Keratinocyte (primary cell): ENCODE data around the gene CLDN18. TPM values are rescaled to one million over a fixed set of nuclear protein-coding genes. Genes with fewer than 3 reads are reported as not detected.

Experiments
- DNase-seq: peaks from one replicate; pipeline ENCODE4 v3.0.0-alpha.2; 2011; ENCODE audit warnings: low read depth, missing footprints, low spot score
- FAIRE-seq: peaks from 2 replicates; lab custom pipeline; 2011; peaks lifted over from hg19 to GRCh38; lab: Jason Lieb, UNC
- H2AFZ ChIP-seq: 2 replicates; pipeline ENCODE4 v1.6.0; 2012; ENCODE audit warnings: low read length, control low read depth, inconsistent platforms; ENCODE audit not compliant: control insufficient read depth
- H3K27ac ChIP-seq: 2 replicates; pipeline ENCODE4 v1.5.1; 2011; ENCODE audit warnings: low read length; ENCODE audit not compliant: control insufficient read depth, insufficient read depth
- H3K27me3 ChIP-seq: 3 replicates; pipeline ENCODE4 v1.6.0; 2011; ENCODE audit warnings: low read length; ENCODE audit not compliant: control insufficient read depth, insufficient read depth; ENCODE audit errors: extremely low read depth
- H3K36me3 ChIP-seq, 2 experiments: 2 replicates in 1 of 2; 3 replicates in 1 of 2; pipeline ENCODE4 v1.5.1; 2011; ENCODE audit warnings: low read length in 2 of 2, mild to moderate bottlenecking in 1 of 2; ENCODE audit not compliant: control insufficient read depth in 2 of 2, insufficient read depth in 2 of 2; ENCODE audit errors: extremely low read depth in 1 of 2
- H3K4me1 ChIP-seq: 3 replicates; pipeline ENCODE4 v1.5.1; 2011; ENCODE audit warnings: low read length; ENCODE audit not compliant: control insufficient read depth, insufficient read depth; ENCODE audit errors: extremely low read depth
- H3K4me2 ChIP-seq: 3 replicates; pipeline ENCODE4 v1.6.0; 2011; ENCODE audit warnings: low read depth, low read length; ENCODE audit not compliant: control insufficient read depth, insufficient read depth; ENCODE audit errors: extremely low read depth
- H3K4me3 ChIP-seq, 3 experiments: fragments of 200-600 bp in 1 of 3; sonication (generic) in 1 of 3; 2 replicates in 2 of 3; 3 replicates in 1 of 3; pipeline ENCODE4 v1.5.1; 2011 to 2016; ENCODE audit warnings: low read length in 3 of 3, mild to moderate bottlenecking in 3 of 3, control low read depth in 2 of 3, inconsistent platforms in 1 of 3, low read depth in 1 of 3, mixed read lengths in 1 of 3, mixed run types in 1 of 3, moderate library complexity in 1 of 3; ENCODE audit not compliant: control insufficient read depth in 2 of 3, insufficient read depth in 2 of 3; ENCODE audit errors: extremely low read depth in 1 of 3
- H3K79me2 ChIP-seq: 2 replicates; pipeline ENCODE4 v1.6.0; 2012; ENCODE audit warnings: low read length; ENCODE audit not compliant: control insufficient read depth, insufficient read depth
- H3K9ac ChIP-seq: 3 replicates; pipeline ENCODE4 v1.6.0; 2011; ENCODE audit warnings: low read length; ENCODE audit not compliant: control insufficient read depth, insufficient read depth; ENCODE audit errors: extremely low read depth
- H3K9me1 ChIP-seq: 3 replicates; pipeline ENCODE4 v1.6.0; 2011; ENCODE audit warnings: low read length; ENCODE audit not compliant: control insufficient read depth, insufficient read depth; ENCODE audit errors: extremely low read depth
- H3K9me3 ChIP-seq: 2 replicates; pipeline ENCODE4 v1.5.1; 2012; ENCODE audit warnings: low read depth, low read length; ENCODE audit not compliant: control insufficient read depth
- H4K20me1 ChIP-seq: 3 replicates; pipeline ENCODE4 v1.6.0; 2011; ENCODE audit warnings: low read length; ENCODE audit not compliant: control insufficient read depth, insufficient read depth; ENCODE audit errors: extremely low read depth
- EZH2 ChIP-seq: IDR thresholded peaks from one replicate; pipeline ENCODE4 v1.6.1; 2012; ENCODE audit warnings: inconsistent platforms, mild to moderate bottlenecking, low read length, moderate library complexity
- dilution Hi-C: fragments of 300-500 bp; cut with MboI; formaldehyde crosslinking; loops from one replicate; pipeline ENCODE4 v1.7.0; 2020; ENCODE audit warnings: low sequenced_read_pairs; ENCODE audit not compliant: extremely low pct_ligation_motif_present
- polyA plus RNA-seq, 5 experiments: library from polyadenylated mRNA; depleted of rRNA in 3 of 5; stranded (reverse) in 3 of 5; stranded (forward) in 1 of 5; unstranded in 1 of 5; fragments of >200 nt; gene quantifications; 1 replicate in 1 of 5; 2 replicates in 3 of 5; 3 replicates in 1 of 5; pipeline versions ENCODE4 v1.2.1 to v1.2.3, GENCODE V29; 2011 to 2012; ENCODE audit warnings: missing spikeins in 2 of 5, low read depth in 1 of 5, low replicate concordance in 1 of 5
- TF ChIP-seq, protein P1 (sequence below), 3 experiments: IDR thresholded peaks in 1 of 3; conservative IDR thresholded peaks in 1 of 3; optimal IDR thresholded peaks in 1 of 3; 2 replicates in 2 of 3; 3 replicates in 1 of 3; pipeline versions ENCODE3 to v1.5.1; 2011; ENCODE audit warnings: low read length in 3 of 3, mild to moderate bottlenecking in 3 of 3, moderate library complexity in 2 of 3, control low read depth in 1 of 3, inconsistent platforms in 1 of 3; ENCODE audit not compliant: insufficient read depth in 2 of 3; ENCODE audit errors: extremely low read depth in 1 of 3

The CLDN18 gene
- polyA plus RNA-seq, 1 donor (not counting 4 experiments of a cell fraction or from before 2014, with no cell fraction given): not detected

DNA sequence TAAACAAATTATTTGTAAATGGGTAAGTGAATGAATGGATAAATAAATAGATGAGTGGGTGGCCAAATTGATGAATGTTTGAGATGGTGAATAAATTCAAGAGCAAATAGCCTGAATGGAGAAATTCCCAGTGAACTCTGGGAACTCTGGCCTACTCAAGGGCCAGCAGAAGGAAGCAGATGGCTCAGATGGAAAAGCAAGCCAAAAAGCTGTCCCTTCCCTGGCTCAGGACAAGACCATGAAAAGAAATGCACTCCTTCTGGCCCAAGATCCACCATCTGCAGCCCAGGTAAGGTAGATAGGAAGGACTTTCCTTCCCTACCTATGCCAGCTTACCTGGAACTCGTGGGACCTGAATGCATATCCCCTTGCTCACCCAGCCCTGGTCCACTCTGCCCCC lies 37.6 kb upstream of the CLDN18 start:
- Histone ChIP-seq H3K4me3 (no peak overlapping the region), H4K20me1 (no peaks in the 10 kb centered on the region), H3K9me3 (no peaks in the 10 kb centered on the region), H2AFZ (no peak overlapping the region), H3K79me2 (no peaks in the 10 kb centered on the region), H3K9ac (no peak overlapping the region), H3K4me1 (no peaks in the 10 kb centered on the region), H3K4me2 (no peak overlapping the region), H3K27me3 (no peaks in the 10 kb centered on the region), H3K9me1 (no peaks in the 10 kb centered on the region), H3K27ac (no peak overlapping the region), H3K36me3 (no peaks in the 10 kb centered on the region)
- dilution Hi-C loops: no loop called here
- FAIRE-seq (no peak), DNase-seq (no peak)
- no peak for TF ChIP-seq EZH2
- TF ChIP-seq, protein P1, sequence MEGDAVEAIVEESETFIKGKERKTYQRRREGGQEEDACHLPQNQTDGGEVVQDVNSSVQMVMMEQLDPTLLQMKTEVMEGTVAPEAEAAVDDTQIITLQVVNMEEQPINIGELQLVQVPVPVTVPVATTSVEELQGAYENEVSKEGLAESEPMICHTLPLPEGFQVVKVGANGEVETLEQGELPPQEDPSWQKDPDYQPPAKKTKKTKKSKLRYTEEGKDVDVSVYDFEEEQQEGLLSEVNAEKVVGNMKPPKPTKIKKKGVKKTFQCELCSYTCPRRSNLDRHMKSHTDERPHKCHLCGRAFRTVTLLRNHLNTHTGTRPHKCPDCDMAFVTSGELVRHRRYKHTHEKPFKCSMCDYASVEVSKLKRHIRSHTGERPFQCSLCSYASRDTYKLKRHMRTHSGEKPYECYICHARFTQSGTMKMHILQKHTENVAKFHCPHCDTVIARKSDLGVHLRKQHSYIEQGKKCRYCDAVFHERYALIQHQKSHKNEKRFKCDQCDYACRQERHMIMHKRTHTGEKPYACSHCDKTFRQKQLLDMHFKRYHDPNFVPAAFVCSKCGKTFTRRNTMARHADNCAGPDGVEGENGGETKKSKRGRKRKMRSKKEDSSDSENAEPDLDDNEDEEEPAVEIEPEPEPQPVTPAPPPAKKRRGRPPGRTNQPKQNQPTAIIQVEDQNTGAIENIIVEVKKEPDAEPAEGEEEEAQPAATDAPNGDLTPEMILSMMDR (optimal IDR thresholded peaks at IDR 0.05 in 1 of 3, IDR thresholded peaks at IDR 0.05 in 1 of 3, conservative IDR thresholded peaks at IDR 0.05 in 1 of 3; ENCODE audit: extremely low read depth in 1 of 3, insufficient read depth in 2 of 3, low read length in 3 of 3): no peak

- Histone ChIP-seq H3K4me1 (no peaks in the 10 kb centered on the region), H3K9me3 (no peaks in the 10 kb centered on the region), H3K9ac (no peak overlapping the region), H3K4me3 (no peak overlapping the region), H3K9me1 (no peaks in the 10 kb centered on the region), H3K79me2 (no peaks in the 10 kb centered on the region), H3K27ac (no peak overlapping the region), H4K20me1 (no peaks in the 10 kb centered on the region), H2AFZ (no peak overlapping the region), H3K36me3 (no peaks in the 10 kb centered on the region), H3K4me2 (no peak overlapping the region), H3K27me3 (no peaks in the 10 kb centered on the region)
- no peak for FAIRE-seq
- DNase-seq: no peak
- TF ChIP-seq EZH2: no peak
- TF ChIP-seq, protein P1 (optimal IDR thresholded peaks at IDR 0.05 in 1 of 3, IDR thresholded peaks at IDR 0.05 in 1 of 3, conservative IDR thresholded peaks at IDR 0.05 in 1 of 3; ENCODE audit: extremely low read depth in 1 of 3, insufficient read depth in 2 of 3, low read length in 3 of 3): no peak
- dilution Hi-C loops: no loop called here
Measured at GRCh38 chr3:137978328-137978727, 31.6 kb upstream of the CLDN18 start.
